Astrocyte of the spinal cord (primary cell): Measurements from ENCODE around the gene C1RL.

ENCODE experiments used
- DNase-seq: peaks from one replicate; pipeline ENCODE4 v3.0.0; 2011; ENCODE audit warnings: low read depth, low spot score
- H3K4me3 ChIP-seq: 2 replicates; pipeline ENCODE4 v1.5.1; 2011; ENCODE audit warnings: low read depth, mild to moderate bottlenecking, low read length, moderate library complexity
- CTCF ChIP-seq: IDR thresholded peaks from 2 replicates; pipeline ENCODE4 v1.5.1; 2012; ENCODE audit warnings: low read depth, mild to moderate bottlenecking, low read length, inconsistent platforms
- in situ Hi-C: cut with HindIII; loops from 2 replicates; pipeline ENCODE4 v1.10.0; 2017; ENCODE audit warnings: low sequenced_read_pairs

Gene C1RL

GRCh38 chr12:7123806-7124522, 14.9 kb upstream of the C1RL start:
- no peak overlapping the region for H3K4me3 ChIP-seq
- no peak for TF ChIP-seq CTCF
- in situ Hi-C loops, result no loop called here
- no peak for DNase-seq

- in situ Hi-C loops, result no loop called here
- H3K4me3 ChIP-seq, result no peak overlapping the region
- TF ChIP-seq CTCF, result no peak
- DNase-seq, result no peak
Measured at GRCh38 chr12:7122811-7123769, 14.1 kb upstream of the C1RL start.

- no peak for TF ChIP-seq CTCF
- no peak overlapping the region for H3K4me3 ChIP-seq
- in situ Hi-C loops, result no loop called here
- no peak for DNase-seq
Measured at GRCh38 chr12:7121324-7121723, 12.3 kb upstream of the C1RL start.

- no peak for TF ChIP-seq CTCF
- in situ Hi-C loops, result no loop called here
Measured at GRCh38 chr12:7120166-7120565, 11.2 kb upstream of the C1RL start.

GRCh38 chr12:7118881-7119280, 9.9 kb upstream of the C1RL start:
- in situ Hi-C loops, result no loop called here
- no peak overlapping the region for H3K4me3 ChIP-seq
- no peak for DNase-seq

More at GRCh38 chr12:7120166-7120565, 11.2 kb upstream of the C1RL start:
- no peak overlapping the region for H3K4me3 ChIP-seq
- DNase-seq, result no peak

More at GRCh38 chr12:7118881-7119280, 9.9 kb upstream of the C1RL start:
- no peak for TF ChIP-seq CTCF
